HepG2 (cell line): Measurements from ENCODE around the gene ELP1. TPM values are rescaled to one million over a fixed set of nuclear protein-coding genes. Genes with fewer than 3 reads are reported as not detected.

Source experiments
- ASH2L ChIP-seq: fragments of 300-600, 200-600 bp; sonication (generic); IDR thresholded peaks from 2 replicates; pipeline ENCODE4 v1.7.0; 2017; ENCODE audit warnings: low read depth, mild to moderate bottlenecking, moderate library complexity, mixed read lengths, low read length; ENCODE audit not compliant: insufficient read length
- ATM ChIP-seq: fragments of 450-650 bp; IDR thresholded peaks from 2 replicates; pipeline ENCODE4 v1.7.1; 2017; ENCODE audit warnings: mild to moderate bottlenecking, borderline replicate concordance
- CBX2 ChIP-seq, 2 experiments: fragments of 200-600 bp in 1 of 2; sonication (generic); formaldehyde crosslinking in 1 of 2; IDR thresholded peaks; 2 replicates each; pipeline versions ENCODE4 v1.7.0 to v1.8.1; 2018 to 2022; ENCODE audit warnings: low read depth in 2 of 2, low read length in 1 of 2, mild to moderate bottlenecking in 1 of 2, missing genetic modification reagents in 1 of 2
- HMG20B ChIP-seq: conservative IDR thresholded peaks from 2 replicates; pipeline ENCODE4 v1.6.1; 2016; ENCODE audit warnings: missing genetic modification reagents, missing compliant biosample characterization
- NFE2L1 ChIP-seq: sonication (generic); formaldehyde crosslinking; IDR thresholded peaks from 2 replicates; pipeline ENCODE4 v1.4.0; 2020; ENCODE audit warnings: missing genetic modification reagents, mild to moderate bottlenecking, borderline replicate concordance
- NFKBIZ ChIP-seq: IDR thresholded peaks from 2 replicates; pipeline ENCODE4 v1.6.1; 2018; ENCODE audit warnings: missing genetic modification reagents, missing compliant biosample characterization
- NR2C2 ChIP-seq: sonication (generic); formaldehyde crosslinking; IDR thresholded peaks from 2 replicates; pipeline ENCODE4 v1.4.0; 2020; ENCODE audit warnings: missing genetic modification reagents, mild to moderate bottlenecking, moderate library complexity, borderline replicate concordance
- PCBP2 ChIP-seq: fragments of 200-400 bp; formaldehyde crosslinking; optimal IDR thresholded peaks from 2 replicates; pipeline ENCODE3; 2018; ENCODE audit warnings: low read length, low read depth; ENCODE audit not compliant: poor library complexity, severe bottlenecking
- RFX5 ChIP-seq: IDR thresholded peaks from 2 replicates; pipeline ENCODE4 v1.6.1; 2011; ENCODE audit warnings: low read depth, low read length, improper control_type of control experiment
- TBX2 ChIP-seq: sonication (generic); formaldehyde crosslinking; IDR thresholded peaks from 2 replicates; pipeline ENCODE4 v1.5.0; 2020; ENCODE audit warnings: missing genetic modification reagents, mild to moderate bottlenecking, borderline replicate concordance
- YEATS2 ChIP-seq: sonication (generic); formaldehyde crosslinking; IDR thresholded peaks from 2 replicates; pipeline ENCODE4 v1.4.0; 2020; ENCODE audit warnings: missing genetic modification reagents, borderline replicate concordance
- ZBTB1 ChIP-seq: sonication (generic); formaldehyde crosslinking; IDR thresholded peaks from 2 replicates; pipeline ENCODE4 v1.4.0; 2020; ENCODE audit warnings: missing genetic modification reagents, borderline replicate concordance
- ZC3H13 ChIP-seq: sonication (generic); formaldehyde crosslinking; IDR thresholded peaks from 2 replicates; pipeline ENCODE4 v1.8.1; 2023; ENCODE audit warnings: mild to moderate bottlenecking, missing genetic modification reagents, moderate library complexity
- ZNF574 ChIP-seq: sonication (generic); formaldehyde crosslinking; IDR thresholded peaks from 2 replicates; pipeline ENCODE4 v1.4.0; 2020; ENCODE audit warnings: missing genetic modification reagents
- ZNF784 ChIP-seq: sonication (generic); formaldehyde crosslinking; IDR thresholded peaks from 2 replicates; pipeline ENCODE4 v1.5.1; 2020; ENCODE audit warnings: missing genetic modification reagents, mild to moderate bottlenecking, borderline replicate concordance
- ZSCAN12 ChIP-seq: sonication (generic); formaldehyde crosslinking; IDR thresholded peaks from 2 replicates; pipeline ENCODE4 v1.9.0; 2021; ENCODE audit warnings: mild to moderate bottlenecking, missing genetic modification reagents
- polyA plus RNA-seq, 8 experiments: library from polyadenylated mRNA; depleted of rRNA in 3 of 8; stranded (reverse) in 7 of 8; unstranded in 1 of 8; fragments of >200 nt; fragmentation: Illumina TruSeq in 4 of 8; extraction: Trizol in 4 of 8; gene quantifications; 2 replicates each; pipeline versions ENCODE4 v1.2.1 to v1.2.3, GENCODE V29; 2011 to 2016; ENCODE audit warnings: low read depth in 4 of 8, missing spikeins in 1 of 8, mixed read lengths in 1 of 8; ENCODE audit not compliant: insufficient read depth in 1 of 8
- total RNA-seq, 5 experiments: library from RNA; depleted of rRNA; stranded (reverse); fragments of >200 nt; fragmentation: Illumina TruSeq; extraction: Trizol; gene quantifications; 2 replicates each; pipeline ENCODE4 v1.2.3, GENCODE V29; 2016; ENCODE audit warnings: low read depth in 1 of 5
- TF ChIP-seq, protein P1 (sequence below): IDR thresholded peaks from 2 replicates; pipeline ENCODE4 v1.6.1; 2016; ENCODE audit warnings: low read depth, borderline replicate concordance
- TF ChIP-seq, protein P2 (sequence below): sonication (generic); formaldehyde crosslinking; IDR thresholded peaks from 2 replicates; pipeline ENCODE4 v1.4.0; 2020; ENCODE audit warnings: missing genetic modification reagents

Gene ELP1
- total and polyA plus RNA-seq, 2 of the 13 experiments (the other 11 are each of a cell fraction or from before 2014, with no cell fraction given): 157 to 275 TPM

- TF ChIP-seq ZNF574 (CRISPR knock-in tag) (peak; percentile 93), ZBTB1 (CRISPR knock-in tag) (no peak), YEATS2 (CRISPR knock-in tag) (peak; percentile 90), ATM (no peak), PCBP2 (no peak), NFKBIZ (CRISPR knock-in tag) (0 out of 2 replicates have a peak, but pooled peaks have one; percentile 30), CBX2 (IDR thresholded peaks at IDR 0.05; ENCODE audit: low read depth, low read length) (no peak), CBX2 (CRISPR knock-in tag; IDR thresholded peaks at IDR 0.05; ENCODE audit: low read depth) (0 out of 2 replicates have a peak, but pooled peaks have one; percentile 61), RFX5 (peak; percentile 76), ZSCAN12 (CRISPR knock-in tag) (no peak), ASH2L (peak; percentile 86), HMG20B (CRISPR knock-in tag) (peak; percentile 60; the same call in 1 of the 2 replicates), ZNF784 (CRISPR knock-in tag) (peak; percentile 22; the same call in 1 of the 2 replicates), TBX2 (CRISPR knock-in tag) (peak; percentile 66; the same call in 1 of the 2 replicates), ZC3H13 (CRISPR knock-in tag) (peak; percentile 74; the same call in 1 of the 2 replicates), NFE2L1 (CRISPR knock-in tag) (no peak), NR2C2 (CRISPR knock-in tag) (peak; percentile 78; the same call in 1 of the 2 replicates)
- TF ChIP-seq, protein P1, sequence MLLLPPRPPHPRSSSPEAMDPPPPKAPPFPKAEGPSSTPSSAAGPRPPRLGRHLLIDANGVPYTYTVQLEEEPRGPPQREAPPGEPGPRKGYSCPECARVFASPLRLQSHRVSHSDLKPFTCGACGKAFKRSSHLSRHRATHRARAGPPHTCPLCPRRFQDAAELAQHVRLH (CRISPR knock-in tag): peak; percentile 89; the same call in 1 of the 2 replicates
- TF ChIP-seq, protein P2, sequence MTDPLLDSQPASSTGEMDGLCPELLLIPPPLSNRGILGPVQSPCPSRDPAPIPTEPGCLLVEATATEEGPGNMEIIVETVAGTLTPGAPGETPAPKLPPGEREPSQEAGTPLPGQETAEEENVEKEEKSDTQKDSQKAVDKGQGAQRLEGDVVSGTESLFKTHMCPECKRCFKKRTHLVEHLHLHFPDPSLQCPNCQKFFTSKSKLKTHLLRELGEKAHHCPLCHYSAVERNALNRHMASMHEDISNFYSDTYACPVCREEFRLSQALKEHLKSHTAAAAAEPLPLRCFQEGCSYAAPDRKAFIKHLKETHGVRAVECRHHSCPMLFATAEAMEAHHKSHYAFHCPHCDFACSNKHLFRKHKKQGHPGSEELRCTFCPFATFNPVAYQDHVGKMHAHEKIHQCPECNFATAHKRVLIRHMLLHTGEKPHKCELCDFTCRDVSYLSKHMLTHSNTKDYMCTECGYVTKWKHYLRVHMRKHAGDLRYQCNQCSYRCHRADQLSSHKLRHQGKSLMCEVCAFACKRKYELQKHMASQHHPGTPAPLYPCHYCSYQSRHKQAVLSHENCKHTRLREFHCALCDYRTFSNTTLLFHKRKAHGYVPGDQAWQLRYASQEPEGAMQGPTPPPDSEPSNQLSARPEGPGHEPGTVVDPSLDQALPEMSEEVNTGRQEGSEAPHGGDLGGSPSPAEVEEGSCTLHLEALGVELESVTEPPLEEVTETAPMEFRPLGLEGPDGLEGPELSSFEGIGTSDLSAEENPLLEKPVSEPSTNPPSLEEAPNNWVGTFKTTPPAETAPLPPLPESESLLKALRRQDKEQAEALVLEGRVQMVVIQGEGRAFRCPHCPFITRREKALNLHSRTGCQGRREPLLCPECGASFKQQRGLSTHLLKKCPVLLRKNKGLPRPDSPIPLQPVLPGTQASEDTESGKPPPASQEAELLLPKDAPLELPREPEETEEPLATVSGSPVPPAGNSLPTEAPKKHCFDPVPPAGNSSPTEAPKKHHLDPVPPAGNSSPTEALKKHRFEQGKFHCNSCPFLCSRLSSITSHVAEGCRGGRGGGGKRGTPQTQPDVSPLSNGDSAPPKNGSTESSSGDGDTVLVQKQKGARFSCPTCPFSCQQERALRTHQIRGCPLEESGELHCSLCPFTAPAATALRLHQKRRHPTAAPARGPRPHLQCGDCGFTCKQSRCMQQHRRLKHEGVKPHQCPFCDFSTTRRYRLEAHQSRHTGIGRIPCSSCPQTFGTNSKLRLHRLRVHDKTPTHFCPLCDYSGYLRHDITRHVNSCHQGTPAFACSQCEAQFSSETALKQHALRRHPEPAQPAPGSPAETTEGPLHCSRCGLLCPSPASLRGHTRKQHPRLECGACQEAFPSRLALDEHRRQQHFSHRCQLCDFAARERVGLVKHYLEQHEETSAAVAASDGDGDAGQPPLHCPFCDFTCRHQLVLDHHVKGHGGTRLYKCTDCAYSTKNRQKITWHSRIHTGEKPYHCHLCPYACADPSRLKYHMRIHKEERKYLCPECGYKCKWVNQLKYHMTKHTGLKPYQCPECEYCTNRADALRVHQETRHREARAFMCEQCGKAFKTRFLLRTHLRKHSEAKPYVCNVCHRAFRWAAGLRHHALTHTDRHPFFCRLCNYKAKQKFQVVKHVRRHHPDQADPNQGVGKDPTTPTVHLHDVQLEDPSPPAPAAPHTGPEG (CRISPR knock-in tag): peak; percentile 84; the same call in 1 of the 2 replicates
Observed at GRCh38 chr9:108933718-108934322, at the start of gene ELP1 (continued).
